HepG2 (cell line): Measurements from ENCODE around the gene GPR4. TPM values are rescaled to one million over a fixed set of nuclear protein-coding genes. Genes with fewer than 3 reads are reported as not detected.
A peak's percentile ranks its signal among the peaks of the same experiment; 100 is the strongest.

ENCODE experiments used
- AKAP8 ChIP-seq: sonication (generic); formaldehyde crosslinking; IDR thresholded peaks from 2 replicates; pipeline ENCODE4 v1.5.1; 2020; ENCODE audit warnings: mild to moderate bottlenecking, missing genetic modification reagents
- ETV6 ChIP-seq: sonication (generic); formaldehyde crosslinking; conservative IDR thresholded peaks from 2 replicates; pipeline ENCODE4 v1.4.0; 2020; ENCODE audit warnings: missing genetic modification reagents
- FOXC1 ChIP-seq: sonication (generic); formaldehyde crosslinking; IDR thresholded peaks from 2 replicates; pipeline ENCODE4 v1.8.0; 2022; ENCODE audit warnings: mild to moderate bottlenecking, missing genetic modification reagents, borderline replicate concordance
- GPN1 ChIP-seq: sonication (generic); formaldehyde crosslinking; IDR thresholded peaks from 2 replicates; pipeline ENCODE4 v1.5.1; 2020; ENCODE audit warnings: missing genetic modification reagents, borderline replicate concordance
- NFE2 ChIP-seq: sonication (generic); formaldehyde crosslinking; IDR thresholded peaks from 2 replicates; pipeline ENCODE4 v1.4.0; 2020; ENCODE audit warnings: missing genetic modification reagents
- PITX1 ChIP-seq: sonication (generic); formaldehyde crosslinking; IDR thresholded peaks from 2 replicates; pipeline ENCODE4 v1.5.1; 2020; ENCODE audit warnings: mild to moderate bottlenecking, missing genetic modification reagents
- REL ChIP-seq: sonication (generic); formaldehyde crosslinking; conservative IDR thresholded peaks from 2 replicates; pipeline ENCODE4 v1.8.0; 2022; ENCODE audit warnings: mild to moderate bottlenecking, missing genetic modification reagents, moderate library complexity
- THYN1 ChIP-seq: sonication (generic); formaldehyde crosslinking; IDR thresholded peaks from 2 replicates; pipeline ENCODE4 v1.8.1; 2023; ENCODE audit warnings: low read depth, mild to moderate bottlenecking, moderate library complexity, missing genetic modification reagents, borderline replicate concordance
- TOE1 ChIP-seq: sonication (generic); formaldehyde crosslinking; IDR thresholded peaks from 2 replicates; pipeline ENCODE4 v1.4.0; 2020; ENCODE audit warnings: mild to moderate bottlenecking, missing genetic modification reagents
- ZBTB40 ChIP-seq, 2 experiments: fragments of 450-650 bp in 1 of 2; sonication (generic) in 1 of 2; formaldehyde crosslinking in 1 of 2; IDR thresholded peaks; 2 replicates each; pipeline versions ENCODE4 v1.6.1 to v1.8.0; 2016 to 2022; ENCODE audit warnings: antibody characterized with exemption in 1 of 2, mild to moderate bottlenecking in 1 of 2, missing genetic modification reagents in 1 of 2
- ZC3H13 ChIP-seq: sonication (generic); formaldehyde crosslinking; IDR thresholded peaks from 2 replicates; pipeline ENCODE4 v1.8.1; 2023; ENCODE audit warnings: mild to moderate bottlenecking, missing genetic modification reagents, moderate library complexity
- ZNF207 ChIP-seq: fragments of 450-650 bp; IDR thresholded peaks from 2 replicates; pipeline ENCODE4 v1.6.1; 2016; ENCODE audit warnings: antibody characterized with exemption, borderline replicate concordance
- ZNF251 ChIP-seq: sonication (generic); formaldehyde crosslinking; IDR thresholded peaks from 2 replicates; pipeline ENCODE4 v1.9.0; 2021; ENCODE audit warnings: mild to moderate bottlenecking, missing genetic modification reagents
- ZNF414 ChIP-seq: sonication (generic); formaldehyde crosslinking; IDR thresholded peaks from 2 replicates; pipeline ENCODE4 v1.5.0; 2020; ENCODE audit warnings: missing genetic modification reagents
- ZNF510 ChIP-seq: sonication (generic); formaldehyde crosslinking; IDR thresholded peaks from 2 replicates; pipeline ENCODE4 v1.4.0; 2020; ENCODE audit warnings: low read depth, mild to moderate bottlenecking, missing genetic modification reagents
- ZNF652 ChIP-seq: IDR thresholded peaks from 2 replicates; pipeline ENCODE4 v1.6.1; 2016; ENCODE audit warnings: low read depth, borderline replicate concordance
- ZNF841 ChIP-seq: sonication (generic); formaldehyde crosslinking; IDR thresholded peaks from 2 replicates; pipeline ENCODE4 v1.8.1; 2023; ENCODE audit warnings: missing genetic modification reagents, borderline replicate concordance
- ZSCAN5A ChIP-seq: sonication (generic); formaldehyde crosslinking; IDR thresholded peaks from 2 replicates; pipeline ENCODE4 v1.8.0; 2022; ENCODE audit warnings: mild to moderate bottlenecking, missing genetic modification reagents, borderline replicate concordance
- polyA plus RNA-seq, 8 experiments: library from polyadenylated mRNA; depleted of rRNA in 3 of 8; stranded (reverse) in 7 of 8; unstranded in 1 of 8; fragments of >200 nt; fragmentation: Illumina TruSeq in 4 of 8; extraction: Trizol in 4 of 8; gene quantifications; 2 replicates each; pipeline versions ENCODE4 v1.2.1 to v1.2.3, GENCODE V29; 2011 to 2016; ENCODE audit warnings: low read depth in 4 of 8, missing spikeins in 1 of 8, mixed read lengths in 1 of 8; ENCODE audit not compliant: insufficient read depth in 1 of 8
- total RNA-seq, 5 experiments: library from RNA; depleted of rRNA; stranded (reverse); fragments of >200 nt; fragmentation: Illumina TruSeq; extraction: Trizol; gene quantifications; 2 replicates each; pipeline ENCODE4 v1.2.3, GENCODE V29; 2016; ENCODE audit warnings: low read depth in 1 of 5

Gene GPR4
- total and polyA plus RNA-seq, 2 of the 13 experiments (the other 11 are each of a cell fraction or from before 2014, with no cell fraction given): 0.15 TPM; not detected in 1

GRCh38 chr19:45641274-45642105 lies 39.5 kb upstream of the GPR4 start (continued):
- TF ChIP-seq ZSCAN5A (CRISPR knock-in tag): peak; percentile 9; the same call in 1 of the 2 replicates
- TF ChIP-seq PITX1: no peak
- TF ChIP-seq THYN1: no peak
- no peak for TF ChIP-seq ZNF207
- TF ChIP-seq REL: 0 out of 2 replicates have a peak, but pooled peaks have one; percentile 61
- TF ChIP-seq ZNF841 (CRISPR knock-in tag): no peak
- TF ChIP-seq NFE2 (CRISPR knock-in tag): no peak
- TF ChIP-seq ZNF414 (CRISPR knock-in tag): peak; percentile 81; the same call in 1 of the 2 replicates
- no peak for TF ChIP-seq ZNF251 (CRISPR knock-in tag)
- no peak for TF ChIP-seq TOE1 (CRISPR knock-in tag)
- TF ChIP-seq FOXC1 (CRISPR knock-in tag): 0 out of 2 replicates have a peak, but pooled peaks have one; percentile 50
- TF ChIP-seq ZNF510 (CRISPR knock-in tag): no peak
- no peak for TF ChIP-seq ZNF652
- no peak for TF ChIP-seq AKAP8 (CRISPR knock-in tag)
- peak; percentile 77; the same call in 1 of the 2 replicates for TF ChIP-seq ZC3H13 (CRISPR knock-in tag)
- TF ChIP-seq GPN1 (CRISPR knock-in tag): no peak
- no peak for TF ChIP-seq ETV6 (CRISPR knock-in tag)
- no peak for TF ChIP-seq ZBTB40 (IDR thresholded peaks at IDR 0.05)
- TF ChIP-seq ZBTB40 (CRISPR knock-in tag; IDR thresholded peaks at IDR 0.05): peak; percentile 55; the same call in 1 of the 2 replicates
